Measurements from ENCODE around the gene BHLHE41. TPM values are rescaled to one million over a fixed set of nuclear protein-coding genes. Genes with fewer than 3 reads are reported as not detected.
A peak's percentile ranks its signal among the peaks of the same experiment; 100 is the strongest.

The BHLHE41 gene
- total and polyA plus RNA-seq, 9 of the 15 experiments (the other 6 are each of a cell fraction or from before 2014, with no cell fraction given), result not detected

DNA sequence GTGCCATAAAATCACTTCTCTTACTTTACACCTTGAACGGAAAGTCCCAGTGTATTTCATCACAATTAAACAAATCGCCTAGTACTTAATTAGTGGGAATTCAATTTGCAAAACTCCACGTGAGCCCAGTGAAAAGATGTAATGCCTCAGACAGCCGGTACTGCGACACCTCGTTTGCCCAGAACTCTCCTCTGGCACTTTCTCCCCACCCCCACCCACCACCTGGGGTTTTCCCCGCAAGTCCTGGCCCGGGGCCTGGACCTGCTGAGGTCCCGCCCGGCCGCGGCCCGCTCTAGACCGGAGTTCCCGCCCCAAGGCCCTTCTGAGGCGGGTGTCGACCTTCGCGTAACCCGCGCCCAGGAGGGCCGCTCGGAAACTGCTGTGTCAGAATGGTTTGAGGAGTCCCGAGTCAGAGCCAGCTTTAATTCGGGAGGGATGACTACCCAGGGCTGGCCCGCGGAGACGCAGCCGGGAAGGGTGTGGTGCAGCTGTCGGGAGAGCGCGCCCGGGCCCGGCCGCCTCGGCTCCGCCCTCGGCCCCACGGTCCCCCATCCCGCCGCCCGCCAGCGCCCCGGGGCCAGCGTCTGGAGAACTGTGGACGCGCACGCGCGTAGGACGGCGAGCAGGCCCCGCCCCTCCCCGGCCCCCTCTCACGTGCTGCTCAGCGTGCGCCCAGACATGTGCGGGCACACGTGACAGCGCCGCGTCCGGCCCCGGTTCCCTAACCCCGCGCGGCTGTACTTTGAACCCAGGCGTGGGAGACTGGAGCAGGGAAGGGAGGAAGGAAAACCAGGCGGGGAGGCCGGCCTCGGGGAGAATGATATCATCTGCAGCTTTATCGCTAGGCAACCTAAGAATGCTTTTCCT lies 10.8 kb downstream of the BHLHE41 start (continued):
- TF ChIP-seq, protein P1, sequence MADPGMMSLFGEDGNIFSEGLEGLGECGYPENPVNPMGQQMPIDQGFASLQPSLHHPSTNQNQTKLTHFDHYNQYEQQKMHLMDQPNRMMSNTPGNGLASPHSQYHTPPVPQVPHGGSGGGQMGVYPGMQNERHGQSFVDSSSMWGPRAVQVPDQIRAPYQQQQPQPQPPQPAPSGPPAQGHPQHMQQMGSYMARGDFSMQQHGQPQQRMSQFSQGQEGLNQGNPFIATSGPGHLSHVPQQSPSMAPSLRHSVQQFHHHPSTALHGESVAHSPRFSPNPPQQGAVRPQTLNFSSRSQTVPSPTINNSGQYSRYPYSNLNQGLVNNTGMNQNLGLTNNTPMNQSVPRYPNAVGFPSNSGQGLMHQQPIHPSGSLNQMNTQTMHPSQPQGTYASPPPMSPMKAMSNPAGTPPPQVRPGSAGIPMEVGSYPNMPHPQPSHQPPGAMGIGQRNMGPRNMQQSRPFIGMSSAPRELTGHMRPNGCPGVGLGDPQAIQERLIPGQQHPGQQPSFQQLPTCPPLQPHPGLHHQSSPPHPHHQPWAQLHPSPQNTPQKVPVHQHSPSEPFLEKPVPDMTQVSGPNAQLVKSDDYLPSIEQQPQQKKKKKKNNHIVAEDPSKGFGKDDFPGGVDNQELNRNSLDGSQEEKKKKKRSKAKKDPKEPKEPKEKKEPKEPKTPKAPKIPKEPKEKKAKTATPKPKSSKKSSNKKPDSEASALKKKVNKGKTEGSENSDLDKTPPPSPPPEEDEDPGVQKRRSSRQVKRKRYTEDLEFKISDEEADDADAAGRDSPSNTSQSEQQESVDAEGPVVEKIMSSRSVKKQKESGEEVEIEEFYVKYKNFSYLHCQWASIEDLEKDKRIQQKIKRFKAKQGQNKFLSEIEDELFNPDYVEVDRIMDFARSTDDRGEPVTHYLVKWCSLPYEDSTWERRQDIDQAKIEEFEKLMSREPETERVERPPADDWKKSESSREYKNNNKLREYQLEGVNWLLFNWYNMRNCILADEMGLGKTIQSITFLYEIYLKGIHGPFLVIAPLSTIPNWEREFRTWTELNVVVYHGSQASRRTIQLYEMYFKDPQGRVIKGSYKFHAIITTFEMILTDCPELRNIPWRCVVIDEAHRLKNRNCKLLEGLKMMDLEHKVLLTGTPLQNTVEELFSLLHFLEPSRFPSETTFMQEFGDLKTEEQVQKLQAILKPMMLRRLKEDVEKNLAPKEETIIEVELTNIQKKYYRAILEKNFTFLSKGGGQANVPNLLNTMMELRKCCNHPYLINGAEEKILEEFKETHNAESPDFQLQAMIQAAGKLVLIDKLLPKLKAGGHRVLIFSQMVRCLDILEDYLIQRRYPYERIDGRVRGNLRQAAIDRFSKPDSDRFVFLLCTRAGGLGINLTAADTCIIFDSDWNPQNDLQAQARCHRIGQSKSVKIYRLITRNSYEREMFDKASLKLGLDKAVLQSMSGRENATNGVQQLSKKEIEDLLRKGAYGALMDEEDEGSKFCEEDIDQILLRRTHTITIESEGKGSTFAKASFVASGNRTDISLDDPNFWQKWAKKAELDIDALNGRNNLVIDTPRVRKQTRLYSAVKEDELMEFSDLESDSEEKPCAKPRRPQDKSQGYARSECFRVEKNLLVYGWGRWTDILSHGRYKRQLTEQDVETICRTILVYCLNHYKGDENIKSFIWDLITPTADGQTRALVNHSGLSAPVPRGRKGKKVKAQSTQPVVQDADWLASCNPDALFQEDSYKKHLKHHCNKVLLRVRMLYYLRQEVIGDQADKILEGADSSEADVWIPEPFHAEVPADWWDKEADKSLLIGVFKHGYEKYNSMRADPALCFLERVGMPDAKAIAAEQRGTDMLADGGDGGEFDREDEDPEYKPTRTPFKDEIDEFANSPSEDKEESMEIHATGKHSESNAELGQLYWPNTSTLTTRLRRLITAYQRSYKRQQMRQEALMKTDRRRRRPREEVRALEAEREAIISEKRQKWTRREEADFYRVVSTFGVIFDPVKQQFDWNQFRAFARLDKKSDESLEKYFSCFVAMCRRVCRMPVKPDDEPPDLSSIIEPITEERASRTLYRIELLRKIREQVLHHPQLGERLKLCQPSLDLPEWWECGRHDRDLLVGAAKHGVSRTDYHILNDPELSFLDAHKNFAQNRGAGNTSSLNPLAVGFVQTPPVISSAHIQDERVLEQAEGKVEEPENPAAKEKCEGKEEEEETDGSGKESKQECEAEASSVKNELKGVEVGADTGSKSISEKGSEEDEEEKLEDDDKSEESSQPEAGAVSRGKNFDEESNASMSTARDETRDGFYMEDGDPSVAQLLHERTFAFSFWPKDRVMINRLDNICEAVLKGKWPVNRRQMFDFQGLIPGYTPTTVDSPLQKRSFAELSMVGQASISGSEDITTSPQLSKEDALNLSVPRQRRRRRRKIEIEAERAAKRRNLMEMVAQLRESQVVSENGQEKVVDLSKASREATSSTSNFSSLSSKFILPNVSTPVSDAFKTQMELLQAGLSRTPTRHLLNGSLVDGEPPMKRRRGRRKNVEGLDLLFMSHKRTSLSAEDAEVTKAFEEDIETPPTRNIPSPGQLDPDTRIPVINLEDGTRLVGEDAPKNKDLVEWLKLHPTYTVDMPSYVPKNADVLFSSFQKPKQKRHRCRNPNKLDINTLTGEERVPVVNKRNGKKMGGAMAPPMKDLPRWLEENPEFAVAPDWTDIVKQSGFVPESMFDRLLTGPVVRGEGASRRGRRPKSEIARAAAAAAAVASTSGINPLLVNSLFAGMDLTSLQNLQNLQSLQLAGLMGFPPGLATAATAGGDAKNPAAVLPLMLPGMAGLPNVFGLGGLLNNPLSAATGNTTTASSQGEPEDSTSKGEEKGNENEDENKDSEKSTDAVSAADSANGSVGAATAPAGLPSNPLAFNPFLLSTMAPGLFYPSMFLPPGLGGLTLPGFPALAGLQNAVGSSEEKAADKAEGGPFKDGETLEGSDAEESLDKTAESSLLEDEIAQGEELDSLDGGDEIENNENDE (IDR thresholded peaks at IDR 0.05; ENCODE audit: low read depth, low read length), result no peak
- peak; percentile 75 for TF ChIP-seq PHF21A (IDR thresholded peaks at IDR 0.05; ENCODE audit: borderline replicate concordance, low read depth)
- TF ChIP-seq TEAD1 (CRISPR knock-in tag; IDR thresholded peaks at IDR 0.05), result peak in 1 of 2 experiments; percentile 69; a peak in 1 of 4 replicates
- no peak for TF ChIP-seq POLR3G (IDR thresholded peaks at IDR 0.05; ENCODE audit: extremely low read depth, insufficient read length, insufficient replicate concordance)
- peak in 1 of 2 experiments; percentile 62; a peak in 1 of 4 replicates for TF ChIP-seq NONO (IDR thresholded peaks at IDR 0.05; ENCODE audit: low read depth in 2 of 2, low read length in 1 of 2)
- no peak for TF ChIP-seq GTF2E2 (tag; IDR thresholded peaks at IDR 0.05)
- no peak for TF ChIP-seq PRPF4 (IDR thresholded peaks at IDR 0.05; ENCODE audit: insufficient read depth, low read depth, low read length, poor library complexity, severe bottlenecking)
- TF ChIP-seq RAD51 (IDR thresholded peaks at IDR 0.05; ENCODE audit: borderline replicate concordance, low read depth), result peak; percentile 87
- TF ChIP-seq, protein P2, sequence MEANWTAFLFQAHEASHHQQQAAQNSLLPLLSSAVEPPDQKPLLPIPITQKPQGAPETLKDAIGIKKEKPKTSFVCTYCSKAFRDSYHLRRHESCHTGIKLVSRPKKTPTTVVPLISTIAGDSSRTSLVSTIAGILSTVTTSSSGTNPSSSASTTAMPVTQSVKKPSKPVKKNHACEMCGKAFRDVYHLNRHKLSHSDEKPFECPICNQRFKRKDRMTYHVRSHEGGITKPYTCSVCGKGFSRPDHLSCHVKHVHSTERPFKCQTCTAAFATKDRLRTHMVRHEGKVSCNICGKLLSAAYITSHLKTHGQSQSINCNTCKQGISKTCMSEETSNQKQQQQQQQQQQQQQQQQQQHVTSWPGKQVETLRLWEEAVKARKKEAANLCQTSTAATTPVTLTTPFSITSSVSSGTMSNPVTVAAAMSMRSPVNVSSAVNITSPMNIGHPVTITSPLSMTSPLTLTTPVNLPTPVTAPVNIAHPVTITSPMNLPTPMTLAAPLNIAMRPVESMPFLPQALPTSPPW (CRISPR knock-in tag; IDR thresholded peaks at IDR 0.05), result peak; percentile 85
- no peak for TF ChIP-seq EZH2 (IDR thresholded peaks at IDR 0.05; ENCODE audit: borderline replicate concordance, low read depth, low read length)

Data from K562 (cell line).